ENCODE data around the gene TSEN54.

GRCh38 chr17:75482098-75482942 lies 34.0 kb upstream of the TSEN54 start:
- no peak for TF ChIP-seq POLR2AphosphoS5 (IDR thresholded peaks at IDR 0.05; ENCODE audit: low read depth)
- no peak for TF ChIP-seq CTCF (IDR thresholded peaks at IDR 0.05; ENCODE audit: insufficient read depth, low read length)
- no peak for TF ChIP-seq SPI1 (IDR thresholded peaks at IDR 0.05; ENCODE audit: borderline replicate concordance, low read depth)
